ENCODE data around the gene SERTAD2. TPM values are rescaled to one million over a fixed set of nuclear protein-coding genes. Genes with fewer than 3 reads are reported as not detected.

Gene SERTAD2
- total and polyA plus RNA-seq, 2 experiments from 2014 or later, result 6.2 to 6.4 TPM

GRCh38 chr2:64638502-64639120, 15.1 kb downstream of the SERTAD2 start (continued):
- TF ChIP-seq REST (IDR thresholded peaks at IDR 0.05; ENCODE audit: unreplicated experiment) (no peak), ETS1 (IDR thresholded peaks at IDR 0.05) (no peak), ZNF331 (CRISPR knock-in tag; IDR thresholded peaks at IDR 0.05; ENCODE audit: low read depth) (no peak), JUNB (IDR thresholded peaks at IDR 0.05; ENCODE audit: unreplicated experiment) (no peak), EZH2phosphoT487 (IDR thresholded peaks at IDR 0.05; ENCODE audit: unreplicated experiment) (no peak), ZNF114 (CRISPR knock-in tag; IDR thresholded peaks at IDR 0.05) (no peak)
- TF ChIP-seq, protein P1, sequence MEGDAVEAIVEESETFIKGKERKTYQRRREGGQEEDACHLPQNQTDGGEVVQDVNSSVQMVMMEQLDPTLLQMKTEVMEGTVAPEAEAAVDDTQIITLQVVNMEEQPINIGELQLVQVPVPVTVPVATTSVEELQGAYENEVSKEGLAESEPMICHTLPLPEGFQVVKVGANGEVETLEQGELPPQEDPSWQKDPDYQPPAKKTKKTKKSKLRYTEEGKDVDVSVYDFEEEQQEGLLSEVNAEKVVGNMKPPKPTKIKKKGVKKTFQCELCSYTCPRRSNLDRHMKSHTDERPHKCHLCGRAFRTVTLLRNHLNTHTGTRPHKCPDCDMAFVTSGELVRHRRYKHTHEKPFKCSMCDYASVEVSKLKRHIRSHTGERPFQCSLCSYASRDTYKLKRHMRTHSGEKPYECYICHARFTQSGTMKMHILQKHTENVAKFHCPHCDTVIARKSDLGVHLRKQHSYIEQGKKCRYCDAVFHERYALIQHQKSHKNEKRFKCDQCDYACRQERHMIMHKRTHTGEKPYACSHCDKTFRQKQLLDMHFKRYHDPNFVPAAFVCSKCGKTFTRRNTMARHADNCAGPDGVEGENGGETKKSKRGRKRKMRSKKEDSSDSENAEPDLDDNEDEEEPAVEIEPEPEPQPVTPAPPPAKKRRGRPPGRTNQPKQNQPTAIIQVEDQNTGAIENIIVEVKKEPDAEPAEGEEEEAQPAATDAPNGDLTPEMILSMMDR (conservative IDR thresholded peaks at IDR 0.05; ENCODE audit: low read depth in 2 of 2), result no peak

DNA sequence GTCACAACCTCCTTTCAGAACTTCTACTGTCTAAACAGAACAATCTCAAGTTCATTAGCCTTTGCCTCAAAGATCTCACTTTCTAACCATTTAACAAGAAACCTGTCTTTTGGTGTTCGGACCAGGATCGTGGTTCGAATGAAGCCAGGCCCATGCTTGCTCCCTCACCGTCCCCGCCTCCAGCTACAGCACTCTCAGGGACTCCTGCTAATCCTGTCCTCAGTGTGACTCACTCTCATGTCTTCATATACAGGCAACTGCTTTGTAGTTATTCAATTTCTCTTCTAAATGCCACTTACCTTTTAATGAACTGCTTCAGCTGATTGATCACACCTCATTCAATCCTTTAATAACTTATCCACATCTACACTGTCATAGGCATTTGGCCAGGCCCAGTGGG, 15.8 kb downstream of the SERTAD2 start:
- H3K27ac Mint-ChIP-seq, result no peak overlapping the region
- no peaks in the 10 kb centered on the region for H3F3A ChIP-seq (replicated peaks; ENCODE audit: low read depth)
- H3K9me2 ChIP-seq (ENCODE audit: insufficient read depth), result no peaks in the 10 kb centered on the region
- H3K4me1 Mint-ChIP-seq, result peaks cover 72% of the 10 kb centered on the region
- H3K4me2 ChIP-seq, result no peak overlapping the region
- ATAC-seq (no peak), DNase-seq (ENCODE audit: low spot score) (no peak)
- H3K27ac ChIP-seq (ENCODE audit: low read depth), result no peak overlapping the region
- H3K27me3 Mint-ChIP-seq (ENCODE audit: insufficient read depth, low read depth, poor library complexity), result peaks cover 12% of the 10 kb centered on the region
- H3K4me3 ChIP-seq, result no peak overlapping the region
- H3K4me1 ChIP-seq (ENCODE audit: insufficient read depth), result peaks cover 64% of the 10 kb centered on the region
- peaks cover 15% of the 10 kb centered on the region for H3K36me3 Mint-ChIP-seq (ENCODE audit: low read depth)
- H3K79me2 ChIP-seq (replicated peaks; ENCODE audit: insufficient read depth), result peaks cover 44% of the 10 kb centered on the region
- H3K27me3 ChIP-seq (ENCODE audit: insufficient read depth), result peaks cover 10% of the 10 kb centered on the region; the same call in 1 of the 2 replicates
- no peak overlapping the region for H3K4me3 Mint-ChIP-seq
- H3K36me3 ChIP-seq (ENCODE audit: insufficient read depth), result no peaks in the 10 kb centered on the region
- no peaks in the 10 kb centered on the region for H3K9me3 Mint-ChIP-seq
- no peak overlapping the region for H2AFZ ChIP-seq
- peaks cover 22% of the 10 kb centered on the region; the same call in 1 of the 2 replicates for H4K20me1 ChIP-seq (replicated peaks; ENCODE audit: insufficient read depth)
- TF ChIP-seq REST (IDR thresholded peaks at IDR 0.05; ENCODE audit: unreplicated experiment) (no peak), POLR2AphosphoS5 (IDR thresholded peaks at IDR 0.05; ENCODE audit: low read depth) (no peak), EZH2 (IDR thresholded peaks at IDR 0.05; ENCODE audit: low read depth, unreplicated experiment) (no peak)
- TF ChIP-seq, protein P1 (conservative IDR thresholded peaks at IDR 0.05; ENCODE audit: low read depth in 2 of 2), result no peak

Data from GM23338 (cell line).